UCSD-AML1 (cell line): ENCODE results near the gene RFX3.
A peak's percentile ranks its signal among the peaks of the same experiment; 100 is the strongest.

Source experiments
- DNase-seq: peaks from one replicate; lab custom pipeline; 2025; ENCODE audit not compliant: unreplicated experiment; lab: John Stamatoyannopoulos, UW

Gene RFX3

DNA sequence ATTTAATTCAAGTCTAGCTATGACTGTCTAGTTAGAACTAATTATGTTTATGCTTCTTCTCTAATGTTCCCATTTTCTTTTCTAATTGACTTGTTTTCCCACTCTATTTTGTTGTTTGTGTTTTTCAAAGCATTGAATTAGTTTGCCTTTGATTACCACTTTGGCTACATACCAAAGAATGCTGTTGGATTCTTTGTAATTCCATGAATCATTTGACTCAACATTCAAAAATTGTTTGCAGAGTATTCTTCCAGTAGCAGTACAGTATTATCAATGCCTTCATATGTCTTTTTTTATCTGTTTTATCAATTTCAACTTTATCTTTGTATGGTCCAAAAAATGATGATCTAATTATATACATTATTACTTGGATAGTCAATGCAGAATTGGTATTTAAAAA lies 288.7 kb downstream of the RFX3 start:
- DNase-seq = no peak

DNA sequence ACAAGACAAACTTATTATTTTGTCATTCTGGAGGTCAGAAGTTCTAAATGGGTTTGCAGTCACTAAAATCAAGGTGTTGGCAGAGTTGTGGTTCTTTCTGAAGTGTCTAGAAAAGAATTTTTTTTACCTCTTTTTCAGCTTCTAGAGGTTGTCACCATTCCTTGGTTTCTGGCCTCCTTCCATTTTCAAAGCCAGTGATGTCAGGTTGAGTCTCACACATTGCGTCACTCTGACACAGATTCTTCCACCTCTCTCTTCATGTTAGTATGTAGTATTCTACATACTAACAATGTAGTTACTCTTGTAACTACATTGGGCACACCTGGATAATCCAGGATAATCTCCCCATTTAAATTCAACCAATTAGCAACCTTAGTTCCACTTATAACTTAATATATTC lies 290.3 kb downstream of the RFX3 start:
- no peak for DNase-seq

DNA sequence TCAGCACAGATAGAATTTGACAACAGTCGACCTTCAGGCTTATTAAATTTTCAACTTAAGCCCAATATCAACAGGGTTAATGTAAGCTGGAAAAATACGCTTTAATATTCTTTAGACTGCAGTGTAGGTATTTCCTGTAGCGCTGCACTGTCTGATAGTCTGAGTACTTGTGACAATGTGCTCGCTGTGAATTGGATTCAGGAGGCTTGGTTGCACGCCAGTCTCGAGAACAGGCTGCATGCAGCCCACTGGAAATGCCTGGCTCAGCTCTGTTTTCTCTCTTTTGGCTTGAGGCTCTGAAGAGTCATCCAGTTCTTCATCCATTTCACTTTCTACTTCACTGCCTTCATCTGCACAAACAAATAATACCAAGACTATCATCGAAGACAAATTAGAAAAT lies 300.9 kb downstream of the RFX3 start:
- DNase-seq = no peak

DNA sequence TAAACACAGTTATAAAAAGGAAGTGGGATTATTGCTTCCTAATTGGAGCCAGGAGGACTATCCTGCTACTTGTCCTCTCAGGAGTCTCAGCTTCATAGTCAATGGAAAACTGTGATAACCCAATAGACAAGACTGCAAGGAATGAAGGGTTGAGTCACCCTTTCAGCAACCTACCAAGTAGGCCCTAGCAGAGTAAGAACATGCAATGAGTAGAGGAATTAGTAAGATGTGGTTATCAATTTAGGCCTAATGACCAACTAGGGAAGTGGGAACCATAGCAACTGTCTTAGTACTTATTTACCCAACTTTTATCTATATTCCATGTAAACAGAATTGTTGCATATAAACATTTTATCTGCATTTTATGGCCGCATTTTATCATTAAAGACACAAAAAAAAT lies 310.1 kb downstream of the RFX3 start:
- no peak for DNase-seq

DNA sequence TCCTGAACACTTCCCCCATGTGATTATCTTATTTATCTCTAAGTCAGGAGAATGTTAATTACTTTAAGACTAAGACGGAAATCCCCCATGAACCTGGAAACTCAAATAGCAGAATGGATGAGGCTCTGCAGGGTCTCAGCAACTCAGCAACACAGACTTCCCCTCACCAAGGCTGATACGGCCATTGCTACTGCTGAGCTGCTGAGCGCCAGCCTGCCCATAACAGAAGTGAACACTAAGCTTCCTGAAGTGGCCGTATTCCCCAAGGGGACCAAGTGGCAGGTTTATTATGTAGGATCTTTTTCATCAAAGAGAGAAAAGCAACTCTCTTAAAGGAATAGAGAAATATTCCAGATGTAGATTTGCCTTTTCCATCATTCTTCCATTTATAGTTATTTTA lies 311.1 kb downstream of the RFX3 start:
- DNase-seq = no peak

DNA sequence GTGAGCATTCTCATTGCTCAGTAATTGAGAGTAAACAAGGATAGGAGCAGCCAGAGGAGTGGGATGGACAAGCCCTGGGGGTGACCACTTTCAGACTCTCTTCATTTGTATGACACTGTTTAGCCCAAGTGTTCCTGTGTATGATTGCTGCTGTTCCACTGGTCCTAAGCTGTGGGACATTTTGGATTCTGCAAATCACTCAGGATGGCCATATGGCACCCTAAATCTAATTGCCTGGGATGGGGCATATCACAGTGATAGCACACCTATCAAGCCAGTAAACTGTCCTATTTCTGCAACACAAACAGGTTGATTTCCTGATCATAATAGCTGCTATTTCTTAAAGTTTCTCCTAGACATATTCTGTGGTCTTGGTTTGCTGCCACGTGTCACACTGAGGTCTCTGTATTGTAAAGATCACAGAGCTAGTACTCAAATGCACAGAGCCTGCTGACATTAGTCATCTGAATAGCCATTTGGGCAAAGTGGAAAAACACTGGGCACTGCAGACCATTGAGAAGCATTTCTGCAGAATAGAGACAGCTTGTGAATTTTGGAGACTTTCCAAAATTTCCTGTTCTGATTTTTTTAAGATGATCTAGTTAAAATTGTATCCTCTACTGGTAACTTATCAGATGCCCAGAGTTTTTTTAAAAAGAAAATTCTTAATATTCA lies 320.2 kb downstream of the RFX3 start:
- DNase-seq = no peak

DNA sequence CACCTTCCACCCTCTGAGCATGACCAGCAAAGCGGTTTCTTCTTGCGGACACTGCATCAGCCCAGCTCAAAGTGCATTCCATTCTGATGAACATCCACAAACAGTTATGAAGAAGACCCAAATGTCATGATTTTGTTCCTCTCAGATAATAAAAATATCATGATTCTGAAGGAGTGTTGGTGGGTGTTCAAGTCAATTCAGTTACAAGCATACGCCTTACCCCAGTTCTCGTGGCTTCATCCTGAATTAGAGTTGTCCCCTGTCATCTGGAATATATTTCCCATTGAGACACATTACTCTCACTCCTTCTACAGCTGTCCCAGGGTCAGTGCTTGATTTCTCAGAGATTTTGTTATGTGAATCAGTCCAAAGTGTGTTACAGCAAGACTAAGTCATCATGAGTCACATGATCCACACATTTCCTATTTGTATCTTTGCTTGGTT lies 325.4 kb downstream of the RFX3 start:
- no peak for DNase-seq

DNA sequence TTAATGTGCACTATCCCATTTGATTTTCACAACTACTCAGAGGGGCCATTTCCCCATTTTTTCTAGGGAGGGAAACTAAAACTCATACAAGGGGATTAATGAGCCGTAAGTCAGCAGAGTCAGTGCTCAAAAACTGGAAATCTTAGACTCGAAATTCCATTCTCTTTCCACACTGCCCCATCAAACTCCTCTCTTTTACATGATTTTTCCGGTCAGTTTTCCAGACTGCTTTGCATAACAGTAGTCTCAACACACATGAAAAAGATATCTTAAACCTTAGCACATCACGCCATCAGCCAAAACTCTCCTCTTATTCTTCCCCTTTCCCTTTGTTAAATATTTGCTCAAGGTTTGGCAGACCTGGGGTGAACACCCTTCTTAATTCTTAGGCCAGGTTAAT lies 332.0 kb downstream of the RFX3 start:
- no peak for DNase-seq

DNA sequence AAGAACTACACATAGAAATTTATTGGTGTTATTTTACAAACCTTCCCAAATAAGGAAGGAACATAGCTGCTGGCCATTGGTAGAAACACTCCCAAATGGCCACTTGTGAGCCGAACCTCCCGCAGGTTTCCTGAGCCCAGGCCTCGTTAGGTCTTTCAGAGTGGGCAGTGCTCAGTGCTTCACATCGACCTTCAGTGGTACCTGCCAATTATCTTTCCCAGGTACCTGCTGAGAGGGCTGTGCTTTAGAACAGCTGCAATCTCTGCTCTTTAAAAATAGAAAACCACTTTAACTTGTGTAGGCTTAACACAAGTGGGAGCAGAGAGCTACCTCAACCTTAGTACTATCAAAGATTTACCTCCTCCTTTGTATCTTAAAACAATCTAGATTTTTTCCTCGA lies 334.1 kb downstream of the RFX3 start:
- DNase-seq = no peak

DNA sequence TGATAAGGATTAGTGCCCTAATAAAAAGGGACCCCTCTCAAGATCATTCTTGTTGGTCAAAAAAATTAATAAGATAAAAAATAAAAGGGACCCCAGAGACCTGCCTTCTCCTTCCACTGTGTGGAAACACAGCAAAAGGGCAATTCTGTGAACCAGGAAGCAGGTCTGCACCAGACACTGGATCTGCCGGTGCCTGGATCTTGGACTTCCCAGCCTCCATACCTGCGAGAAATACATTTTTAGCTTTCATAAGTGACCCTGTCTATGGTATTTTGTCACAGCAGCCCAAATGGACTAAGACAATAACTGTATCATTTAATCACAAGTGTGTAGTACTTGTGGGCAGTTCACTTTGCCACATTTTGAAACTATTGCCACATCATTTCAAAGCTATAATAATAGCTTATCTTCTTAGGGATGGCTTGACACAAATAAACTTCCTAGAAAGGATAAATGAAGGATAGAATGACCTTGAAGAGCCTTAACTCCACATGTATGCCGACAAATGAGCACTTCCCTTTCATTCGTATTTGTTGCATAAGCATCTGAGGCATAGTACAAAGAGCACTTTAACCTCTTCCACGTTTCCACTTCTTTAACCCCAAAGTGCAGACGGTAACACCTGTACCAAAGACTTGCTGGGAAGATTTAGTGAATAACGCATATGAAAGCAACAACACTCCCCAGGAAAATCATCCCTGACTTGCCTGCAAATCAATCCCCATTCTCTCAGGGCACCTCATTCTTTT lies 336.5 kb downstream of the RFX3 start:
- DNase-seq = no peak

DNA sequence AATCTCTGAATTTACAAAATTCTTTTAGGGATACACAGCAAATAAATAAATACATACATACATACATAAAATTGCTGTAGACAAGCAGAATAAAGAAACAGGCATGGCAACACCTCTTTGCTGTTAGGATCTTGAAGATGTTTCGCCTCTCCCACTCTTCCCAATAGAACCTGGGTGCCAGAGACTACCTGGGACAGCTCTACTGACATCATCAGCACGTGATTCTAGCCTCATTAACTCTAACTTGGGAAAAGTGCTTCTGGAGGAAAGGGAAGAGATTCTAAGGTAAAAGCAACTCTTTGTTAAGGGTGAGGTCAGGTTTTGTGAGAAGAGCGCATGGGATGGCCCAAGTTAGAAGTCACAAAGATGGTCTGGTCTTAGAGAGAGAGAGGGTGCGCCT lies 339.1 kb downstream of the RFX3 start:
- no peak for DNase-seq

DNA sequence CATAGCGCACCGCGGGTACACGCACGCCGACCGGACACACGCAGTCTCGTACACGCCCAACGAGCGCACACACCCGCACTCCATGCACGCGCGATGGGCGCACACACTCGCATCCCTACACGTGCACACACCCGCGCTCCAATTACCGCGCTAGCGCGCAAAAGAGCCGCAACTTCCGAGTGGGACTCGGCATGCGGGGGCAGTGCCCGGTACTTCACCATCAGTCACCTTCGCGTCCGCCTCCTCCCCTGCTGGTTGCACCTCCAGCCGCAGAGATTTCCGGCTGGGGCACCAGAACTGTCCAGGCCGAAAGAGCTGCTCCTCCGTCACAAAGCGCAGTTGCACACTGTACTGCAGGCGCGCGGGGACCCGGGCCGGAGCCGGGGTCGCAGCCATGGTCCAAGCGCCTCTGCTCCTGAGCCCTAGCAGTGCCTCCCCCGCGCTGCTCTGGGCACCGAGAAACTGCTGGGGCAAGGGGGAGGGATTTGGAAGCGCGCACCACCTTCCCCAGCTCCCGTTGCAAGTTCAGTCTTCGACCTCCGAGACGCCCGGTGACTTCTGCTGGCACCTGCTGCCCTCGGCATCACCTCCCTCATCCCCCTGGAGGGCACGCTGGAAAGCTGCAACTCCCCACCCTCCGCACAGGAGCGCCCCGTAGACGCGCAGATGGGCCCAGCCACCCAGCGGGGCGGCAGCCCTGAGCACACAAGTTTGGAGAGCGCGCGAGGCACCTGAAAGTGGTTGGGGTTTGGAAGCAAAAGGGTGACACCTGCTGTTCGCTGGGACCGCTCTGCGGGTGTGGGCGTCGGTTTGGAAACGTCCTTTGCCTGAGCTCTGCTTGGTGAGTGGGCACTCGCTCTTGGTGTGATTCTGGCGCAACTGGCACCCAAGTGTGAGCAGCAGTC lies 344.5 kb downstream of the RFX3 start:
- peak; percentile 18 for DNase-seq

DNA sequence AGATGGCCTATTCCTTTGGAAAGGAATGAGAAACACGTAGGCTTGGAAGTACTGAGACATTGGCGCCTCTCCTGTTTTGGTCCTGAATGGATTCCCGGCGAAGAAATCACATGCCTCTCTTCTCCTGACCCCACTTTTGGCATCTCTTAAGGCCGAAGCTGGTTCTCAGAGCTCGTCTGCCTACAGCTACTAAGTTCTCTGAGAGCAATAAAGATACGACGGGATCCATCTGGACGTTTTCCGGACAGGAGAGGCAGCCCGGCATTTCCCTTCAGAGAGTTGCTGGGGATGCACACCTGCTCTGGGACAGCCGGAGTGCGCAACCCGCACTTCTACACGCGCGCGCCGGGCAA lies 345.1 kb downstream of the RFX3 start:
- DNase-seq = no peak

DNA sequence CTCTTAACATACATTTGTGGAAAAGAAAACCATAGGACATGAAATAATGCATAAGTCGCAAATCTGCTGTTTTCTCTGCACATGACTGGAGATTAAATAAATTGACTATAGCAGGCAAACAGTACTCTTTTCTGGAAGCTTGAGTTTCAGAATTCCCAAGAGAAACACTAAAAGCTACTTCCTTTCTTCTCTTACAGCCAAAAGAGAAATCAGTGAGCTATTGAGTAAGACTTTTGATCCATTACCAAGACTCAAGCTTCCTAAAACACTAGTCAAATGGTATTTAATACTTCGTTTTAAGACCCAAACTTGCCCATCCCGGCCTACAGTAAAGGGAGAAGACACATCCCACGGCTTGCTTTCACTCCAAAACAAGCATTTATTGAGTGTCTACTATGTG lies 346.1 kb downstream of the RFX3 start:
- DNase-seq = no peak

DNA sequence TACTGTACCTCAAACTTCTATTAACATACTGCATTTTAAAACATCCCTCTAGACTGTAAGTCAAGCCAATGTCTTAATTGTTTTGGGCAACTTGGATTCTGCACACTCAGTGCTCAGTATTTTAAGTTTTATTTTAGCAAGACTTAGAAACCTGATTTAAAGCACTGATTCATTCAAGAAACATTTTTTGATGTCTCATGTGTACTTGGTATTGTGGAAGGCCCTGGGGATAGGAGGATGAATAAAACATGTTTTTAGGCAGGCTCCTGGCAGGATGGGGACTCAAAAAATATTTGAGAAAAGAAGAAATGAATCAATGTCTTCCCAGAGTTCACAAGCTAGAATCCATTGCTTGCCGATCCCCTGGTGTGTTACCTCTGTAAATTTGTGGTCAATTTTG lies 347.9 kb downstream of the RFX3 start:
- DNase-seq = no peak

DNA sequence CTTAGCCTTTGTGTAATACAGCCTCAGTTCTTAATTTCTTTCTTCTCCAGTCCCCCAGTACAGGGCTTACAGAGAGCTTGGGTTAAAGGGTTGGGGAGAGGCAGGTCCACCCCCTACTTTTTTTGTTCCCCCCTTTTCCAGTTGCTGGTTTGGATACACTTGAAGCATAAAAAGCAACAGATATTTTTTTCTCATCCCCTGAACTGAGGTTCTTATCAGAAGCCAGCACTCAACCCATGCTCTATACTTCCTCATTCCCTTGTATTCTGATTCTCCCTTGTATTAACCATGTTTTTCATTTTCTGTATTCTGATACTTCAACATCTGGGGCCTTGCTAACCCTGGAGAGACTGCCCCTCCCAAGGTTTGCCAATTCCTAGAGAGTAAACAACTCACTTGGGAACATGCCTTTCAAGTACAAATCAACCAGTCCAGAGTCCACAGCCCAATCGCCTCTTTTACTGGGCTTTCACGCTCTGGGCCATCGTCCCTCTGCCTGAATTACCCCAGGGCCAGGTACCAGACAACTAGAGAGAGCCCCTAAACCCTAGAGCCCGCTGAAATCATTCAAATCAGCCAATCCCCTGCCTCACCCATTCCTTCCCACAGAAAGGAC lies 348.5 kb downstream of the RFX3 start:
- DNase-seq = no peak

DNA sequence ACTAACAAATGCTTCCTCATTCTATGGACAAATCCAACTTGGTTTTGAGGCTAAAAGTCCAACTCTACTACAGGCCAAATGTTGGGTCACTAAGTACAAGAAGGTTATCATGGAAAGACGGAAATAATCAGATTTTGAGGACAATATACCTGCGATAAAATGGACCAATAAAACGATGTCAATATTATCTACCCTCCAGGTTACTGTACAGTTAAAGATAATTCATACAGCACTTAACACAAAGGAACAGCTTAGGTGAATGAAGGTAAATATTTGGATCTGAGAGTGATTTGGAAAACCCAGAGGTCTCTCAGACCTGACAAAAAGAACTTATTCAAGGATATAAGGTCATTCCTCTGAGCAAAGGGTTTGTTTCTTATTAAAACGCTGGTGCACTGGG lies 352.4 kb downstream of the RFX3 start:
- no peak for DNase-seq

DNA sequence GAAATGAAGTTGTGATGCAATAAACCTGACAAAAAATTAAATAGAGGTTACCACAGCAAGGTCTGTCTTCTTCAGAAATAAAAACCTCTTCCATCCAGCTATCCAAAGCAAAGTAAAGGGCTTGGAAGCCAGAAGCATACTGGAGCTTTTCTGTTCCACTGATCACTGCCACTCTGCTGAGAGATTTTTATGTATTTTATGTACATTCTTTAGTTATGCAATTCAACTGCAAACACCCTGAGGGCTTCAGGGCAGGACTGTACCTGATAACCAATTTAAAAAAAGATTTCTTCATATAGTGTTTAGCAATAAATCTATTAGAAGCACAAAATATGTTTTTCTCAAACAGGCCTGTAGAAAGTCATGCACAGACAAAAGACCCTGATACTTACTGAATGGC lies 355.0 kb downstream of the RFX3 start:
- no peak for DNase-seq
